GM18868 (cell line): ENCODE data around the gene USP7.
"Not testable (repeated sequence)": the region's sequence is repeated elsewhere in the genome, so short reads cannot be mapped to it uniquely, and the experiment has no call there.

Experiments used
- ATAC-seq: cut with Tn5 transposase; IDR thresholded peaks from one replicate; pipeline ENCODE4 v1.9.1; 2021; ENCODE audit warnings: mild to moderate bottlenecking, moderate library complexity; ENCODE audit not compliant: unreplicated experiment

Gene USP7

DNA sequence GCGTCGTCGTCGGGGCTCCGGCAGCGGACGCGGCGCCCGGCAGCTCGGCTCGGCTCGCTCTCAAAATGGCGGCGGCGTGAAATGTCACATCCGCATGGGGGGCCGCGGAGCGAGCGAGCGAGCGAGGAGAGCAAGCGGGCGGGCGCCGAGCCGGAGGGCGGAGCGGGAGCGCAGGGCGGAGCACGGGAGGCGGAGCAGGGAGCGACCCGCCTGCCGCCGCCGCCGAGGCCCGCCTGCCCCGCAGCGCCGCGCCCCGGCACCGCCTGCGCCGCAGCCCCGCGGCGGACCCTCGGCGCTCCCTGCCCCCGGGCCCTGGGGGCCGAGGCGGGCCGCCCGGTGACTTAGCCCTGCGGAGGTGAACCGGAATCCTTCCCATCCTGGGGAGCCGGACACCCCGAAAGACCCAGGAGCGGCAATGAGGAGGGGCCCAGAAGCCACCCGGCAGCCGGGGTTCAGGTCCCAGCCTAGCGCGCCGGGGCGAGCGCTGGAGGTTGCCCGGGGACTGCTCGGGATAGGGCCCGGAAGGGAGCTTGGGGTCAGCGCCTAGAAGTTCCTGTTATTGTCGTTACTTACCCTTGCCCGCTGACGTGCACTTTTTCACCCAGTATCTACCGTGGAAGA, at the start of gene USP7:
USP7 (minus strand) TSS at position 86 of the 621 bp plus-strand sequence. CDS start 621 bp downstream, outside the sequence.
- ATAC-seq, result peak; percentile 87

- no peak for ATAC-seq
Measured at GRCh38 chr16:9013508-9013864, 49.8 kb upstream of the USP7 start.

GRCh38 chr16:9012848-9013507, 49.3 kb upstream of the USP7 start:
- no peak for ATAC-seq

GRCh38 chr16:9012330-9012729, 48.6 kb upstream of the USP7 start:
- ATAC-seq, result no peak

DNA sequence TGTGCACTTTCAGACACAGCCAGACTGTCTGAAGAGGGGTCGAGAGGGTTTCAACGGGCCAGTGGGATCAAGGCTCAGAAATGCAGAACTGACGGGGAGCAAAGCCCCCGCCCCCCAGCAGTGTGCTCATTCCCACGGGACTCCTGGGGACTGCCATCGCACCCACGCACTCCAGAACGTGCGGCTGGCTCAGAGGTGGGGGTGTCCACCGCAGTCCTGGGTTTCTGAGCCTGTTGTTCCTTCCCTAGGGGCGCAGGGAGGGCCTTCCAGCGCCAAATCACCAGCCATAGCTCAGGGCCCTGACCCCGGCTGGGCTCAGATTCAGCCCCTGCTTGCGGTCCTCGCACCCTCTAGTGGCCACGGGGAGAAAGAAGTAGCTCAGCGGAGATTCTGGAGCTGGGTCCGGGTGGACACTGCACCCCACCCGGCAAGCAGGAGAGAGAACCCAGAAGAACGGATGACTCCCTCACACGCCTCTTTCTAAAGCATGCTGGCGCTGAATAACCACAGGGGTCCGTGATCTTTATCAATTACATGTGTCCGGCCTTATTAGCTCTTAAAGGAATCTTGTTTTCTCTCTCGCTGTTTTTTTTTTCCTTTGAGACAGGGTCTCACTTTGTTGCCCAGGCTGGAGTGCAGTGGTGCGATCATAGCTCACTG, 45.0 kb upstream of the USP7 start:
- ATAC-seq, result peak; percentile 70

DNA sequence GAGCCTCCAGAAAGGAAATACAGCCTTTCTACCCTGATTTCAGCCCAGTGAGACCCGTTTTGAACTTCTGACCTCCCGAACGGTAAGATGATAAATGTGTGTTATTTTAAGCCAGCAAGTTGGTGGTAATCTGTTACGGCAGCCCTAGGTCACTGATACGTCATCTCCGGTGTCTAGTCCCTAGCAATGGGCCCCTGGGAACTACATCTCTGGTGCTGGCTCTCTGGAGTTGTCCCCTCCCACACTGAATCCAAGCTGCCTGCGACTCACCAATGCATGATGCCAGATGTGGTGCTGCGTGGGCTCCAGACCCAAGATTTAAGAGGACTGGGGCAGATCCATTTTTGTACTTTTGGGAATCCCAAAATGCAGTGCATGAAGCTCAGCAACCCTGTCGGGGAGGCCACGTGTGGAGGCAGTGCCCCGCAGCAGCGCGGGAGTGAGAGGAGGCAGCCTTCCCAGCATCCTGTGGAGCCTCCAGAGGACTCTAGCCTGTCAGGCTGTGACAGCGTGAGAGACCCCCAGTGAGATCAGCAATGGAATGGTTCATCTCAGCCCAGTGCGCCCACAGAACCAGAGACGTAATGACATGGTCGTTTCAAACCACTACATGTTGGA, 43.6 kb upstream of the USP7 start:
- no peak for ATAC-seq

- ATAC-seq, result no peak
Measured at GRCh38 chr16:9004183-9004582, 40.5 kb upstream of the USP7 start.

GRCh38 chr16:9003763-9004162, 40.1 kb upstream of the USP7 start:
- ATAC-seq, result no peak

GRCh38 chr16:9003322-9003721, 39.6 kb upstream of the USP7 start:
- no peak for ATAC-seq

DNA sequence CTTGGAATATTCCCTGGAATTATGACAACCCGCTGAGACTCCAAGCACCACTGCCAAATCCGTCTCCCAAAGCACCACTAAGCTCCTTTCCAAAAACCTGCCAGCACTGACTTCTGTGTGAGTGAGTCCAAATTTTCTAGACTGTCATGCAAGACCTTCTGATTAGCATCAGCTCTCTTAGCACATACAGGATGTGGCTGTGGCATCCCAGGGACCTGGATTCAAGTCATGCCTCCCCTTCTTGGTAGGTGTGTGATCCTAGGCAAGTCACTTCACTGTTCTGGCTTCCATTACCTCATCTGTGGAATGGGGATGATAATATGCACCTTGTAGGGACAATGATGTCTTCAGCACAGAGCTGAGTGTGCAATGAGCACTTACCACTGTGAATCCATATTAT, 38.3 kb upstream of the USP7 start:
- ATAC-seq, result no peak

- ATAC-seq, result no peak
Measured at GRCh38 chr16:9000664-9001063, 37.0 kb upstream of the USP7 start.

DNA sequence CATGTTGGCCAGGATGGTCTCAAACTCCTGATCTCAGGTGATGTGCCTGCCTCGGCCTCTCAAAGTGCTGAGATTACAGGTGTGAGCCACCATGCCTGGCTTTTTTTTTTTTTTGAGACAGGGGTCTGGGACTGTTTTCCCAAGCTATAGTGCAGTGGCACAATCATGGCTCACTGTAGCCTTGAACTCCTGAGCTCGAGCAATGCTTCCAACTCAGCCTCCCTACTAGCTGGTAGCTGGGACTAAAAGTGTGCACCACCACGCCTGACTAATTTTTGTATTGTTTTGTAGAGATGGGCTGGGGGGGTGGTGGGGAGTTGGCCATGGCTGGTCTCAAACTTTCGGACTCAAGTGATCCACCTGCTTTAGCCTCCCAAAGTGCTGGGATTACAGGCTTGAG, 36.1 kb upstream of the USP7 start:
- no peak for ATAC-seq

- ATAC-seq, result no peak
Measured at GRCh38 chr16:8998108-8998507, 34.4 kb upstream of the USP7 start.

- no peak for ATAC-seq
Measured at GRCh38 chr16:8996891-8997290, 33.2 kb upstream of the USP7 start.

DNA sequence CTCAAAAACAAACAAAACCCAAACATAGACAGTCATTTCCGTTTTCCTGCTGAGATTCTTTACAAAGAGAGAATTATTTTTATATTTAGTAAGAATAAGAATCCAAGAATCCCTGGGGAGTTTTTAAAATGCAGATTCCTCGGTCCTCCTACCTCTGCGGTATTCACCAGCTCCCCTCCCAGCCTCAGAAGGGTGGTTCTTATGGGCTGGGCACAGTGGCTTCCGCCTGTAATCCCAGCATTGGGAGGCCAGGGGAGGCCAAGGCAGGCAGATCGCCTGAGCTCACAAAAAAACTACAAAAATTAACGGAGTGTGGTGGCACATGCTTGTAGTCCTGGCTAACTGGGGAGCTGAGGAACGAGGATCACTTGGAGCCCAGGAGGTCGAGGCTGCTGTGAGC, 26.7 kb upstream of the USP7 start:
- no peak for ATAC-seq

- no peak for ATAC-seq
Measured at GRCh38 chr16:8989099-8989878, 25.6 kb upstream of the USP7 start.

DNA sequence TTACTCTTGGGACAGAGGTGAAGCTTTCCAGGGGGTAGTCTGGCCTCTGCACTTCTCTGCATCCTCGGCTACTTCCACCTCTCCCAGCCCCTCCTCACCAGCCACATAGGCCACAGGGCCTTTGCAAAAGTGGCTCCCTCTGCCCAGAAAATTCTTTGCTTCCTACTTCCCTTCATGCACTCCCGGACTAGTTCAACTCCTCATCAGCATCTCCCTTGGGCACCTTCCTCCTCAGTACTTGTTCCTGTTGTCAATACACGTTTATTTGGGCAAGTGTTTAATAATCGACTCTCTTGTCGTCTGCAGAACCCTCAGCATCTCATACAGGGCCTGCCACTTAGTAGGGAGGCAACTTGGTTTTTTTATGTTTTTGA, 23.1 kb upstream of the USP7 start:
- no peak for ATAC-seq

DNA sequence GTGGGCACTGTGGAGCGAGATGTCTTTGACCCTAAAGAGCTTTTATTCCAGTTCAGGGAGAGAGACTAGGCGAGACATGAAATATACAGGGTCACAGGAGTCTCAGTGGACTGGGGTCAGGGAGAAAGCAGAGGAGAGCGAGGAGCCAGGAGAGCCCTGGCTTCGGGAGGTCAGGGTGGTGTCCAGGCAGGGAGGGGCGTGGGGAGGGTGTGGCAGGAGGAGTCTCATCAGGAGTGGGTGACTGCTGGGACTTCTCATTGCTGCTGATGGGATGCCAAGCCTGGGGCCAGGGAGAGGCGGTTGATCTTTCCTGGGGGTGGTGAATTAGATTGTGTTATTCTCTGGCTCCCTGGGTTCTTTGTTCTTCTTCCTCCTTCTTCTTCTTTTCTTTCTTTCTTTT, 22.4 kb upstream of the USP7 start:
- no peak for ATAC-seq

GRCh38 chr16:8982816-8983215, 19.1 kb upstream of the USP7 start:
- ATAC-seq, result no peak

- not testable (repeated sequence) for ATAC-seq
Measured at GRCh38 chr16:8981901-8982300, 18.2 kb upstream of the USP7 start.

GRCh38 chr16:8976189-8976588, 12.5 kb upstream of the USP7 start:
- ATAC-seq, result not testable (repeated sequence)
